Activated effector memory CD4-positive, alpha-beta T cell treated with Interleukin-2 at 50 U/mL for 16 hours (primary cell): Measurements from ENCODE around the gene TMPRSS6.

Experiments
- DNase-seq: peaks from one replicate; pipeline ENCODE4 v3.0.0-alpha.2; 2020

TMPRSS6 gene

DNA sequence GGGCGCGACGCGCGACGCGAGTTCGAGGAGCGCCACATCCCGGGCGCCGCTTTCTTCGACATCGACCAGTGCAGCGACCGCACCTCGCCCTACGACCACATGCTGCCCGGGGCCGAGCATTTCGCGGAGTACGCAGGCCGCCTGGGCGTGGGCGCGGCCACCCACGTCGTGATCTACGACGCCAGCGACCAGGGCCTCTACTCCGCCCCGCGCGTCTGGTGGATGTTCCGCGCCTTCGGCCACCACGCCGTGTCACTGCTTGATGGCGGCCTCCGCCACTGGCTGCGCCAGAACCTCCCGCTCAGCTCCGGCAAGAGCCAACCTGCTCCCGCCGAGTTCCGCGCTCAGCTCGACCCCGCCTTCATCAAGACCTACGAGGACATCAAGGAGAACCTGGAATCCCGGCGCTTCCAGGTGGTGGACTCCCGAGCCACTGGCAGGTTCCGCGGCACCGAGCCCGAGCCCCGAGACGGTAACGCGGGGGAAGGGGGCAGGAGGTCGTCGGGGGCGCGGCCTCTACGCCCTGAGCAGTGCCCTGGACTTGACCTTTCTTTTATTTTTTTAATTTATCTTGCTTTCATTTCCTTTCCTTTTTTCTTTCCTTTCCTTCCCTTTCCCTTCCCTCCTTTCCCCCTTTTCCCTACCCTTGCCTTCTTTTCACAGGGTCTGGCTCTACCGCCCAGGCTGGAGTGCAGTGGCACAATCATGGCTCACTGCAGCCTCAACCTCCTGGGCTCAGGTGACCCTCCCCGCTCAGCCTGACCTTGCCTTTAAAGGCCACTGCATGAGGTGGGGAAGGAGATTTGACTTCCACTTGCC, 85.0 kb downstream of the TMPRSS6 start:
- DNase-seq, result no peak

DNA sequence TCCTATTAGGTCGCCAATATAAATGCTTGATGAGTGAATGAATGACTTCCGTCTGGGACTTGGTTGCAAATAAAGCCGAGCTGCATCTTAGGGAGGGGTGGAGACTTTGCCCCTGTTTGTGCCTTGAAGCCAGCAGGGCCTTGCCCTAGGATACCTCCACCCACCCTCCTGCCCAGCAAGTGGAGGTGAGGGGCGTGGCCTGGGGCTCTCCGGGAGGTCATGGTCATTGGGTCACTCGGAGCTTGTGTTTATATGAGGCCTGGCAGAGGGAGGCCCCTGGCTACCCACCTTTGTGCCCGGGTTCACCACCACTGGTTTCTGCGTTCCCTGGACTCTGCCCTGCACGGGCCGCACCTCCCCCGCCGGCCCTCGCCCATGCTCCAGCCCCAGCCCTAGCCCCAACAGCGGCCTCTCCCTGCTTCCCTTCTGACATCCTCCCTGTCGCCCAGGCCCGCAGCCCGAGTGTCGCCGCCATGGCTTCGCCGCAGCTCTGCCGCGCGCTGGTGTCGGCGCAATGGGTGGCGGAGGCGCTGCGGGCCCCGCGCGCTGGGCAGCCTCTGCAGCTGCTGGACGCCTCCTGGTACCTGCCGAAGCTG, 85.7 kb downstream of the TMPRSS6 start:
- DNase-seq, result no peak

DNA sequence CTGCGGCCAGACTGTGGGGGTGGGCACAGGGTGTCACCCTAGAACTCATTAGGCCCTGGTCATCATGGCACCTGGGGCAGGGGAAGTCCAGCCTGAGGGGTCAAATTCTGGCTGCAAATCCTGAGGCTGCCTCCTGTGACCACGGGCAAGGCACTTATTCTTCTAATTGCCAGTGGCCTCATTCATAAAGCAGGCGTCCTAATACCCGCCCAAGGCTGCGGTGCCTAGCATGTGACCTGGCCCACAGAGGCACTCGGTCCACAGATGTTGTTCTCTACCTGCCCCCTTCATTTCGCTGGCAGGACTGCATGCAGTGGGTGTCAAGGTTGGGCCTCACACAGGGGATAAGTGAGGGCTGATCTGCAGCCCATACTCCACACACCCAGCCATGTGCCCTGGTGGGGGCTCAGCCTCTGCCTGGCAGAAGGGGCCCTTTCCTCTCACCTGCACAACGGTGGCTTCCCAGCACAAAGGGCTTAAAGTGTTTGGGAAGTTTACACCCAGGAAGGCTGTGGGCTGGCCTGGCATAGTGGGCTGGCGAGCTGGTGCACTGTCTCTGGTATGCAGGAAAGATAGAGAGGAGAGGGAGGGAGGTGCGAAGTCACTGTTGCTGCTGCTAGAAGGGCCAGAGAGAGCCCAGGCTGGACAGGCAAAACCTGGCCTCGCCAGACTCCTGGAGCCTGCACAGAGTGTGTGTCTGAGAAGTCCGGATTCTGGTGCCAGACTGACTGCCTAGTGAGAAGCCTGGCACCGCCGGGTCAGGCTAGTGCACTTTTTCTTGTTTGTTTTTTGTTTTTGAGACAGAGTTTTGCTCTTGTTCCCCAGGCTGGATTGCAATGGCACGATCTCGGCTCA, 86.8 kb downstream of the TMPRSS6 start:
- DNase-seq, result no peak

DNA sequence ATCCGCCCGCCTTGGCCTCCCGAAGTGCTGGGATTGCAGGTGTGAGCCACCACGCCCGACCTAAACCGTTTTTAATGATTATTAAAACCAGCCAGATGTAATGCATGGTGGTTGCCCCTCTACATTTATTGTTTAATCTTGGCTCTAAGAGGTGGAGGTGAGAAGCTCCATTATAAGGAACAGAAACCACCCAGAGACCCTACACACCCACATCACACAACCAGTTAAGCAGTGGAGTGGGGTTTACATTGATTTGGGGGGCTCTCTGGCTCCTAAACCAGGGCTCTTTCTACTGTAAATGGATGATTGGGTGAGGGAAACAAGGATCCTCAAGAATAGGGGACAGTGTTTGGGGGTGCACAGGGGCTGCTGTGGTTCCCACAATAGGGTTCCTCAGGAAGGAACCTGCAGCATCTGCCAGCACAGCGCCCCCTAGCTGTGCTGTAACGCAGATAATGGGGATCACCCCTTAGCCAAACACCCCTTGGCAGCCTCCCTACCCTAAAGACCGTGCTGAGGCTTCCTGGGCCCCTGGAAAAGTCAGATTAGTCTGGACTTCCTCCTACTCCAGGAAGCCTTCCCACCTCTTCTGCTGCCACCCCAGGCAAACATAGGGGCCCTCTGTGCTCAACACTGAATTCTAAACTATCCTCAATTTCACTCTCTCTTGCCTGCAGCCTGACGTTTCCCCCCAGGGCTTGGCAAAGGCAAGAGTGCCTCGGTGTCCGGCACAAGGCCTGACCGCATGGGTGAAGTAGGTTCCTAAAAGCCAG, 87.6 kb downstream of the TMPRSS6 start:
- peak; percentile 35 for DNase-seq

DNA sequence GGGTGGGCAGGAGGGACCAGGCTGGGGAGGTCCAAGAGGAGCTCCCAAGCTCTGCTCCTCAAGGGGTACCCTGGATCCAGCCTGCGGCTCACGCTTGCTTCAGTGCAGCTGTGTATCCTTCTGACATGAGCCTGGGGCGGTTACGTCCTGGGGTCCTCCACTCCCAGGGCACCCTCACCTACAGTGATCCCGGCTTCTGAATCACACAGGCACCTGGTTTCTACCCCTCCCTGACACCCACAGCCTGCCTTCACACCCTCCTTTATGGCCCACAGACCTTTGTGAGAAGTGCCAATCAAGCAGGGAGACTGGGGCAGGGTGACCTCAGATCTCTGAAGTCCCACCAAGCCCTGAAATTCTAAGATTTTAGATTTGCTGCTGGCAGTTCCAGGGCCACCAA, 88.5 kb downstream of the TMPRSS6 start:
- no peak for DNase-seq

DNA sequence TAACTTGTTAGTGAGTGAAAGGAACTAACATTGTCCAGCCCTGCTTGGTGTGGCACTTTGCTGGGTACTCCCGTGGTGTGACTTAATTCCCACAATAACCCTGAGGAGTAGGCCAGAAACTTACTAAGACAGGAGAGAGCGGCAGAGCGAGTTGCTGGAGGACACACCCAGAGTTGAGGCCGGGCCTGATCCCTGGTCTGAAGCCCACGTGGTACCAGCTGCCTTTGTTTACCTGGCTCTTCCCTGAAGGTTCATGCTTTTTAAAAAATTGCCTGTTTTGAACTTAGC, 89.4 kb downstream of the TMPRSS6 start:
- no peak for DNase-seq

DNA sequence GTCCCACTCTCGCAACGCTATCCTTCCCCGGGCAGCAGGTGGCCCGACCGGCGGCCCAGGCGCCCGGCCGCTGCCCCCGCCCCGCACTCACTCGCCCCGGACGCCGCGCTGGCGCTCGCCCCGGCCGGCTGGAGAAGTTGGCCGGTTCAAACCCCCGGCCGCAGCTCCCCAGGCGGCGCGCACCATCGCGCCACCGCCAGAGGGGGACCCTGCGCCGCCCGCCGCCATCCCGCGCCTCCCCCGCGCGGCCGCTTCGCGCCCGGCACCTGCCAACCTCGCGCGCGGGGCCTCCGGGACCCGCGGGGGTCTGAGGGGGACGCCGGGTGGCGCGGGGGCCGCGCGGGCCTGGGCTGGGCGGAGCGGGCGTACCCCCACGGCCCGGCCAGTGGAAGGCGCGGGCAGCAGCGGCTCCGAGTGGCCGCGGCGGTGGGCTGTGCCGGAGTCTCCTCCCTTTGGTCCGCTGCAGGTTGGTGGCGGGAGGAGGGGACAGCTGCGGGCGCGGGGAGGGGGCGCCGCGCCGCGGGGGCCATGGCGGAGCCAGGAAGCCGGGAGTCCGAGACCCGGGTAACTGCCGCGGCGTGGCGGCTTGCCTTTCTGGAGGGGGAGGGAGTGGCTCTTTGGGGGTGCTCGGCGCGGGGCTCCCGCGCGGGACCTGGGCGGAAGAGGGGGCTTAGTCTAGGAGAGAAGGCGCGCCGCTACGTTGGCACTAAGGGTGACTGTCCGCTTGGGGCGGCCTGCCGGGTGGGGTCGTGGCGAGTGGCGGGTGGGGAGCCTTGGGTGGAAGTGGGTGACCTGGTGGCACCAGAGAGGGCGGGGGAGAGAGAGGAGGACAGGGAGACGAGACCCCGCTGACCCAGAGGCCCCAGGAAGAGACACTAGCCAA, 90.0 kb downstream of the TMPRSS6 start, which contains the start of the genes MPST and TST:
Gene MPST, plus strand, starts transcription at position 434 of the 883 bp plus-strand sequence. Its CDS starts 95 bp downstream, at position 529.
Gene TST, minus strand, starts transcription at position 139 of the 883 bp plus-strand sequence. CDS start 715 bp downstream, outside the sequence.
- DNase-seq, result peak; percentile 18

DNA sequence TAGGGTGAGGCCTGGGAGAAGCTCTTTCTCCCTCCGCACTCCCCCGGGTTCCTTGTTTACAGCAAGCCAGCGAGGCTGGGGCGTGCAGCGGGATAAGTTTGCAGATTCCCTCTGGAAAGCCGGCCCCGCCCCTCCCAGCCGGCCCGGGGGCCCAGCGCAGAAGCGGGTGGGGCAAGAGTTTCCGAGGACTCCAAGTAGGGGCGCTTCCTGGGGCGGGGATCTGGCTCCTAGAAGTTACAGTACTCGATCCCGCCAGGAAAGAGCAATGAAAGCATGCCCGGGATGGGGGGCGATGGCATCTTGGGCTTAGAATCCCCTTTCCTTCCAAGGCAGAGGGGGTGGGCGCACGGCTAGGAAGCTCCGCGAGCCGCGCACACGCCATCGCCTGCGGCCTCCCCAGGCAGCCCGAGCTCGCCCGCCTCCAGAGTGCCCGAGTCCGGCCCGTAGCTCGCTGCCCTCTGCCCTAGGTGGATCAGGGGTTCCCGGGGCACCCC, 90.7 kb downstream of the TMPRSS6 start:
- DNase-seq, result no peak

DNA sequence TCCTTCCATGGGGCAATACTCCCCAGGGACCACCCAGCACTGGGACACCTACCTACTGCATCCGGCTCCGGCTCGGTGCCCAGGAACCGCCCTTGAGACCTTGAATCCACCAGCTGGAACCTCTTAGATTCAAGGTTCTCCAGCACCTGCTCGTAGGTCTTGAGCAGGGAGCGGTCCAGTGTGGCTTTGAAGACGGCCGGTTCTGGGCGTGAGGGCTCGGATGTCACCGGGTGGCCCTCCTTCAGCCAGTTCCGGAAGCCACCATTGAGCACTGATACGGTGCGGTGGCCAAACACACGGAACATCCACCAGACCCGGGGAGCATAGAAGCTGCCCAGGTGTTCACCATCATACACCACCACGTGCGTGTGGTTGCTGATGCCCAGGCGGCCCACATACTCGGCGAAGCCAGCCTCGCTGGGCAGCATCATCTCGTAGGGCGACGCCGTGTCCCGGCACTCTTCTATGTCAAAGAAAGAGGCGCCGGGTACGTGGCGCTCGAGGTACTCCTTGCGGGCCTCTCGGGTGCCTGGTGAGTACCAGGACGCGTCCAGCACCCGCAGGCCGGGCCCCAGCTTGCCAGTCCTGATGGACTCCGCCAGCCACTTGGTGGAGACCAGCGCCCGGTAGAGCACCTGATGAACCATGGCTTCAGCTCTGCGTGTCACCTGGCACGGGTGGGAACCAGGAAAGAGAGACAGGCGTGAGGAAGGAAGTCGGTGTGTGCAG, 91.3 kb downstream of the TMPRSS6 start:
- DNase-seq, result no peak

DNA sequence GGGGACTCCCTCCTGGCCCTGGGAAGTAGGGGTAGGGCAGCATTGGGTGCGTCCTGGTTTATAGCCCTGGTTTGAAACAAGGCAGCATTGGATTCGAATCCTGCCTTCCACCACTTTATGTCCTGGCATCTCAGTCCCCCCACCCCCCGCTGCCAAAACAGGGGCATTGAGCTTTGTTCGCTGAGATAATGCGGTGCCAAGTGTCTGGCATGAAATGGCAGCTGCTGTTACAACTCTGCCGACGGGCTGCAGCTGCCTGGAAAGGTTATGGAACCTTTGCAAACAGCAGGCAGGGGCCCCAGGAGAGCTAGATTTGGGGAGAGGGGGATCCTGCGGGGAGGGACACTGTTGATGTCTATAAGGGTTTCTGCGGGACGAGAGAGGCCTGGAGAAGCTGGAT, 92.2 kb downstream of the TMPRSS6 start:
- DNase-seq, result no peak

DNA sequence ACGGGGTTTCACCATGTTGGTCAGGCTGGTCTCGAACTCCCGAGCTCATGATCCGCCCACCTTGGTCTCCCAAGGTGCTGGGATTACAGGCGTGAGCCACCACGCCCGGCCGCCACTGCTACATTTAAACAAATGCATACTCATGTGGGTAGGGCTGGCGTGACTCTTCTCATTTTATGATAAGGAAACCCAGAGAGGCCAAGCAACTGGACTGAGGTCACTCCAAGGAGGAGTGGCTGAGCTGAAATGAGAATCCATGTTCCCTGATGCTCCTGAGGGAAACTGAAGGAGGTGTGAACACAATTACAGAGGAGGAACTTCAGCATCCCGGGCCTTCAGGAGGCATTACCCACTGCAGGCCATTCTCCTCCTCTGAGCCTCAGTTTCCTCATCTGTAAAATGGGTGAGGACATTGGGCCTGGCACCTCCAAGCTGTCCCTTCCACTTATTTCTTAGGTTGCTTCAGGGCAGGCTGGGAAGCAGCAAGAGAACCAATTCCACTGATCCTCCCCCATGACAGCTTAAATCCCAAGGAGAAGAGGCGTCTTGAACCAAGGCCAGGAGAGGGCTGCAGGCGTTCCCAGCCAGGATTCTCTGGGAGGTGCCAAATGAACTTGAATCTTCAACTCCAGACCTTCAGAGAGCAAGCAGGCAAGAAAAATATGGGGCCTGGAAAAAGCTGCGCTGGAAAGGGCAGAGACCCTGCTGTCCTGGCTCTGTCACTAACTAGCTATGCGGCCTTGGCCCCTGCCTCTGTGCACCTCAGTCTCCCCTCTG, 93.2 kb downstream of the TMPRSS6 start:
- no peak for DNase-seq

DNA sequence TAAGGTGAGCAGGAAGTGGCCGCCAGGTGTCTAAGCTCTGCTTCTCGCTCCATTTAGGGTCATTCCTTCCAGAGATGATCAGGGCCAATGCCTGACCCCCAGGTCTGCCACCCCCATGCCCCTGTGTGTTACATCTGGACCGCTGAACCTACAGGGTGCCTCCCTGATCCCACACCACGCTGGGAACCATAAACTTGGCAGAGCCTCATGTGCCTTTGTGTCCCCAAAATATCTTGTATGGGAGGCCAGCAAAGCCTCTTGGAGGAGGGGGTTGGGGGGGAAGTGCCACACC, 94.0 kb downstream of the TMPRSS6 start:
- no peak for DNase-seq
